Fibroblast of peridontal ligament (primary cell): Measurements from ENCODE around the gene POLR3B.
"Not testable (repeated sequence)": the region's sequence is repeated elsewhere in the genome, so short reads cannot be mapped to it uniquely, and the experiment has no call there.

ENCODE experiments used
- DNase-seq: peaks from one replicate; pipeline ENCODE4 v3.0.0-alpha.2; 2010; ENCODE audit errors: extremely low read depth

Gene POLR3B

GRCh38 chr12:106342397-106343213 is 14.9 kb upstream of the POLR3B start:
- DNase-seq = peak; percentile 92

- DNase-seq = no peak
These were observed 14.4 kb upstream of the POLR3B start for GRCh38 chr12:106343214-106343528.

DNA sequence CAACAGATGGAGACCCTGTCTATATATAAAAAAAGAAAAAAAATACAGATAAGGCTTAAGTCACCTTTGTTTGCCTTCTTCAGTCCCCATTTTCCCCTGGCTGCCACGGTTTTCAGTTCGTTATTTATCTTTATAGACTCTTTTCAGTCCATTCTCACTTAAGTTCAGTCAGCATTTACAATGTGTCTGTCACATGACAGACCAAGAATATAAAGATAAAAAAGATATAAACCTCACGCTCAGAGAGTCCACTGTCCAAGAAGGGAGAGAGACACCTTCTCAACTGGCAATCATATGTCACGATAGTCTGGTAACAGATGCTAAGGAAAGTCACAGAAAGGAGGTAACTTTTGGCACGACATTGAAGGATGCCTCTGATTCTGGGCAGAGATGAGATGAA is 13.4 kb upstream of the POLR3B start:
- DNase-seq = no peak

GRCh38 chr12:106345746-106346145 is 11.8 kb upstream of the POLR3B start:
- peak; percentile 63 for DNase-seq

DNA sequence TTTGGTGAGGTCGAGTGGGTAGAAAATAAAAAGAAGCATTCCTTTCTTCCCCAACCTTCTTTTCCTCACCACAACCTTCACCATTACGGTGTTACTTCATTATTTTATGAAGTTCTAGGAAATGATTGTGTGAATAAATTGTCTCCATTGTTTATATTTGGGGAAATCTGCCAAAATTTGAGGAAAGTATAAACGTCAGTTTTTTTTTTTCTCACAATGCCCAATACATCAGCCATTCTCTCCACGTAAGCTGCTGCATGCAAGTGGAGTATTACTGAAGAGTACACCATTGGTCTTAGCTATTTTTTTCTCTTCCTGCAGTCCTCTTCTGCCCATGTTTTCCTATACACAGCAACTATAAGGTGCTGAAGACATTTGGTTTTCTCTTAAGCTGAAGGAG is 9.1 kb upstream of the POLR3B start:
- no peak for DNase-seq

DNA sequence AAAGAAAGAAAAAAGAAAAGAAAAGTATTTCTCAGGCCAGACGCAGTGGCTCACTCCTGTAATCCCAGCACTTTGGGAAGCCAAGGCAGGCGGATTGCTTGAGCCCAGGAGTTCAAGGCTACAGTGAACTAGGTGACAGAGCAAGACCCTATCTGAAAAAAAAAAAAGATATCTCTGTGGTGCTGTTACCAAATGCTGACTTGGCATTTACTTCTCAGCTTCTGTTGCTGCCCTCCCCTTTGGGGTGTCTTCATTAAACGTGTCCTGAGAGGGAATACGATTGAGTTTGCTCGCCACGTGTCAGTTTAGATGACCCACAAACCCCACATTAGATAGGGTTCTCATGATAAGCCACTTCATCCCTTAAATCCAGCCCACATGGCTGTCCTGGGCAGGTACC is 4.4 kb upstream of the POLR3B start:
- DNase-seq = no peak

DNA sequence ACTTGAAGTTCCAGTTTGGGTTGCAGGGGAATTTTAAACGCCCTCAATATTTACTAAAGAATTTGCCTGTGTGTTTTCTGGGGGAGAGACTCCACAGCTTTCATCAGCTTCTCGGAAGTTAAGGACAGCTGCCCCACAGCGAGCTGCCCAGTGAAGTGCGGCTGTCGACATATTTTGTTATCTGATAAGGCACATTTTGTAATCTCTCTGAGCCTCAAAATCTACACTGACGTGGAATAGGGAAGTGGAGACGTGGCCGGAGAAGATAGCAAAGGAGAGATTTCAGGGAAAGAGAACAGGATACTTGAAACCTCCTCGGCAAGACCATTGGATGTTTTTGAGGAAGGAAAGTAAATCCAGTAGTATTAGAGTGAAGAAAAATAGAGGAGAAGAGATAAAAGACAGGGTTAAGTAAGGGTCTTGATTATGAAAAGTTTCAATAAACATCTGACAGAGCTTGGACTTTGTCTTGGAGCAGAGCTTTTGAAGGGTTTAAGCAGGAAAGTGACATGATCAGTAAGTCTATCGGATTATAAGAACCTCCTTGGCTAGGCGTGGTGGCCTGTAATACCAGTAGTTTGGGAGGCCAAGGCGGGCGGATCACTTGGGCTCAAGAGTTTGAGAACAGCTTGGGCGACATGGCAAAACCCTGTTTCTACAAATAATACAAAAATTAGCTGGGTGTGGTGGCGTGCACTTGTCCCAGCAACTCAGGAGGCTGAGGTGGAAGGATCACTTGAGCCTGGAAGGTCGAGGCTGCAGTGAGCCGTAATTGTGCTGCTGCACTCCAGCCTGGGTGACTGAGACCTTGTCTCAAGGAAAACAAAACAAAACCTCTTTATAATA is 1.1 kb downstream of the POLR3B start:
- DNase-seq = peak; percentile 76

- no peak for DNase-seq
These were observed 2.3 kb downstream of the POLR3B start for GRCh38 chr12:106359646-106360399.

- DNase-seq = no peak
These were observed 2.9 kb downstream of the POLR3B start for GRCh38 chr12:106360400-106360994.

GRCh38 chr12:106362971-106363370 is 5.4 kb downstream of the POLR3B start:
- DNase-seq = no peak

- DNase-seq = no peak
These were observed 6.7 kb downstream of the POLR3B start for GRCh38 chr12:106364261-106364660.

DNA sequence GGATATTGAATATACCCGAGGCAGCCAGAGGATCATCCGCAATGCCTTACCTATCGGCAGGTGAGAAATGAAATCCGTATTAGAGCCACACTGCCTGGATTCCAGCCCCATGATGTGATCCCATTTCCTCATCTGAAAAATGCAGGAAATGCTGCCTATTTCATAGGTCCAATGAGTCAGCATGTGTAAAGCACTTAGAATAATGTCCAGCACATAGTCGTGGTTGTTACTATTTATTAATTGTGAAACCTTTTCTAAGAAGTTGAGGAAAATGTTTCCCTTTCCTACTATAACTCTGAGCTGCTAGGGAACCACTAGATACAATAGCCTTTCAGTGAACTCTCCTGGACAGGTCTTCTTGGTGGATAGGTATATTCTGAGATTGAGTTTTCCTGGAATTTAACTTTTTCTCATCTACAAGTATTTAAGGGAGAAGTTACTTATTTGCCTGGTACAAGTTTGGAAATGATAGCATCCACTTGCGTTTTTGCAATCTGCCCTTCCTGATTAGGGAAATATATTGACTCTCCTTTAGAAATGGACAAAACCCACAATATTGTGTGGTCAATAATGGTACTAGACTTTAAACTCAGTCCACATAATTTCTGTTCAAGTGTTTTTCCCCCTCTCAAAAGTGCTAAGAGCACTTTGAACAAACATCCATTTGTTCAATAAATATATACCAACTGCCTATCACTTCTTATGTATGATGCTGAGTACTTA is 12.2 kb downstream of the POLR3B start:
- DNase-seq = peak; percentile 63

- no peak for DNase-seq
These were observed 21.2 kb downstream of the POLR3B start for GRCh38 chr12:106378788-106379187.

- DNase-seq = no peak
These were observed 23.4 kb downstream of the POLR3B start for GRCh38 chr12:106380954-106381353.

DNA sequence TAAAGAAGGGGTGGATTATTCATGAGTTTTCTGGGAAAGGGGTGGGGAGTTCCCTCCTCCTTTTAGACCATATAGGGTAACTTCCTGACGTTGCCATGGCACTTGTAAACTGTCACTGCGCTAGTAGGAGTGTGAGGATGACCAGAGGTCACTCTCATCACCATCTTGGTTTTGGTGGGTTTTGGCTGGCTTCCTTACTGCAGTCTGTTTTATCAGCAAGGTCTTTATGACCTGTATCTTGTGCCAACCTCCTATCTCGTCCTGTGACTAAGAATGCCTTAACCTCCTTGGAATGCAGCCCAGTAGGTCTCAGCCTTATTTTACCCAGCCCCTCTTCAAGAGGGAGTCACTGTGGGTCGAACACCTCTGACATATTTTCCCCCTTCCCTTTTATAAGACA is 24.3 kb downstream of the POLR3B start:
- DNase-seq = not testable (repeated sequence)

GRCh38 chr12:106386813-106387535 is 29.4 kb downstream of the POLR3B start:
- peak; percentile 71 for DNase-seq

- DNase-seq = no peak
These were observed 30.4 kb downstream of the POLR3B start for GRCh38 chr12:106387848-106388377.

GRCh38 chr12:106389151-106389550 is 31.6 kb downstream of the POLR3B start:
- peak; percentile 30 for DNase-seq

- DNase-seq = no peak
These were observed 35.2 kb downstream of the POLR3B start for GRCh38 chr12:106392759-106393158.

- no peak for DNase-seq
These were observed 52.3 kb downstream of the POLR3B start for GRCh38 chr12:106409878-106410277.
